ENCODE results near the gene PPM1M. TPM values are rescaled to one million over a fixed set of nuclear protein-coding genes. Genes with fewer than 3 reads are reported as not detected.

The PPM1M gene
- total RNA-seq: 0.65 and 0.99 TPM in 2 replicates

GRCh38 chr3:52245322-52246263 is at the start of gene PPM1M:
PPM1M (plus strand) TSS chr3:52245759; CDS start chr3:52245825, 66 bp downstream.

GRCh38 chr3:52197842-52198625 is 47.5 kb upstream of the PPM1M start, which contains the start of gene ALAS1:
ALAS1 (plus strand) TSS chr3:52198160; CDS start chr3:52199242, 1,082 bp downstream.

DNA sequence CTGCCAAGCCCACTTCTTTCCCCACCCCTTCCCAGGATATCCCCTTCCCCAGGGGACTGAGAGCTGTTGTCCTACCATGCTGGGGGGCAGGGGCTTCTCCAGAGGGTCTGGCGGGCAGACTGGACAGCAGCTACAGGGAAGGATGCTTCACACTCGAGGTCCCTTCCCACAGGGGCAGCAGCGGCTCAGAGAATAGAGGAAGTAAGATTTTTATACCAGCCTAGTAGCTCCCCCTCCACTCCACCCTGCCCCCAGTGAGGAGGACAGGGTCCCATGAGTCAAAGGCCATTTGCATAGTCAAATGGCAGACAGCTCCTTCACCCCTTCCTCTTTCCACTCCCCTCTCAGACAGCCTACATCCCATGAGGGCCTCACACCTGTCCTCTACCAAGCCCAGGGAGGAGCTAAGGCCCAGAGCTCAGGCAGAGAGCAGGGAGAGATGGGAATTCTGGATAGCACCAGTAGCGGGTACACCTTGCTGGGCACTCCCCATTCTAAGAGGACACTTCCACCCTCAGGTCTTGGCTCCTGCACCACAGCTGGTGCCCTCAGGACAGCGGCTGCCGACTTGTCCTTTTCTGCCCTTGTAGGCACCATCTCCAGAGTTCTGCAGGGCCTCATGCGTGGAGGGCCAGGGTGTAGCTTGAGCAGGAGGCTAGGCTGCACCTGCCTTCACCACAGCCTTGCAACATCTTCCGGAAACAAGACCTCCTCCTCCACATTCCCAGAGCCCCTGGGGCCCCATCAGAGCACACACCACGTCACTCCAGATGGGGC is 19.9 kb upstream of the PPM1M start, which contains the start of gene TLR9:
Gene TLR9, minus strand, starts transcription at position 194 of the 777 bp plus-strand sequence. Its CDS starts 116 bp downstream, at position 78.

DNA sequence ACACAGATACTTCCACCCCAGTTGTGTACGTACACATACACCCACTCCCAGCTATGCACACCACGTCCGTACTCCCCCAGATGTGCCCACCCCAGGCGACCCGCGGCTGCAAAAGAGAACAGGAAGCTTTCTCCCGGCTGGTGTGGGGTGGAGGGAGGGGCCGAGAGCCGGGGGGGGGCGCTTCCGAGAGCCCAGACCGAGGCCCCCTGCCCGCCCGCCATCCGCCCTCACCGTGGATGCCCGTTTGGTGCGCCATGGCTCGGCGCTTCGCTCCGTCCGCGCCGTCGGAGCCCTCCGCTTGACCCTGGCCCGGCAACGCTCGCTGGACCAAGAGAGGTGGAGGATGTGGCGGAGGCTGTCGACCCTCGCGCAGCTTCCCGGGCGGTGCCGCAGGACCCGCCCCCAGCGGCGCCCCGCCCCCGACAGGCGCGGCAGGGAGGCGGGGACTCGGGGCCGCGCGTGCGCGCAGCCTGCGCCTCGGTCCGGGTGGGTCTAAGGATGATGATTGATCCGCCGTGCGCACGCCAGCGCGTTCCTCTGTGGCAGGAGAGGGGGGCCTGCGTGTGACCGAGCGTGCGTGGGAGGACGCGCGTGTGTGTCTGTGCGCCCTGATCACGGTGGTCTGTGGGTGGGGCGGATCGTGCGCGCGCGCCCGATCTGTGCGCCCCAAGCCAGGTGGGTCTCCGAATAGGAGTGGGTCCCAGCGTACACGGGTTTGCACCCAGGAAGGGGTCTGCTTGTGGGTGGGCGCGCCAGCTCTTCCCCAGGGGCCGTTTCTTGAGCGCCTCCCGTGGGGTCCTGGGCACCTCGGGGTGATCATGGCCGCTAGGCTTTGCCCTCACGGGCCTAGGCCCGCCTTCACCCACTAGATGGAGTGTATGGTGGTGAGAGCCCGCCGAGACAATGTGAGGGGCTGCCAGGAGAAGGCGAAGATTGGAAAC is 6.5 kb upstream of the PPM1M start, which contains the start of gene TWF2:
Gene TWF2, minus strand, starts transcription at position 398 of the 941 bp plus-strand sequence. Its CDS starts 142 bp downstream, at position 256.

DNA sequence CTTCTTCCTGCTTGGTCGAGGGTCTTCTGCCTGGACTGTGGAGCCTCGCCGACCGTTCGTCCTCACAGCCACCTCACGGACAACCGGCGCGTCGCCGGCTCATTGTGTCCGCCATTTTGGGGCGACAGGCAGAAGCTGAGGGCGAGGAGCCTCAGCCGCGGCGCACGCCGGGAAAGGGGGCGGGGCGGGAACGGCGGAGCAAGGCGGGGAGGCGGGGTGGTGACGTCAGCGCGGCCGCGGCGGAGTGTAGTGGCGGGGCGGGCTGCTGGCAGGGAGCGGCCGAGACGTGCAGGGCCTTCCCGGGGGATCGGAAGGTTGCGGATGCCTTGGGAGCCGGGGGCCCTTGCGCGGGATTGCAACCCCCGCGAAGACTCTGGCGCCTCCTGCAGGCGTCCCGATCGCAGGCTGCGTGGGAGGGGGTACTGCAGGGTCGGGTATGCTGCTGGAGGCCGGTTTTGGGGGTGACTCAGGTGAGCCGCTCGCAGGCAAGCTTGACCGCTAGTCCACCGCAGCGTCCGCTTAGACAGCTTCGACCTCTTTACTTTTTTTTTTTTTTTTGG is 33.0 kb downstream of the PPM1M start, which contains the start of gene WDR82:
Gene WDR82, minus strand, starts transcription at position 140 of the 560 bp plus-strand sequence. CDS start 288 bp downstream, outside the sequence.

Other genes starting within 250 kb of the PPM1M start
- gene RPL29, start 249.9 kb upstream of the PPM1M start, total RNA-seq: 2,241 and 2,349 TPM in 2 replicates
- 66.7 and 107 TPM in 2 replicates for gene DUSP7, start 189.2 kb upstream of the PPM1M start, total RNA-seq
- gene POC1A, start 91.3 kb upstream of the PPM1M start, total RNA-seq: 10.4 and 10.6 TPM in 2 replicates
- gene ALAS1, start 47.6 kb upstream of the PPM1M start, total RNA-seq: 33.1 and 49.4 TPM in 2 replicates
- gene TLR9, start 20.1 kb upstream of the PPM1M start, total RNA-seq: 0.07 TPM in 1 of 2 replicates, not detected in the other
- 84.2 and 93.4 TPM in 2 replicates for gene TWF2, start 6.6 kb upstream of the PPM1M start, total RNA-seq
- 35.5 and 50.1 TPM in 2 replicates for gene WDR82, start 32.9 kb downstream of the PPM1M start, total RNA-seq
- 5.4 and 7.2 TPM in 2 replicates for gene GLYCTK, start 42.1 kb downstream of the PPM1M start, total RNA-seq
- gene DNAH1, start 70.6 kb downstream of the PPM1M start, total RNA-seq: 0.42 and 0.46 TPM in 2 replicates
- gene BAP1, start 164.2 kb downstream of the PPM1M start, total RNA-seq: 56.1 and 77.5 TPM in 2 replicates
- gene PHF7, start 164.9 kb downstream of the PPM1M start, total RNA-seq: 4.1 and 5.5 TPM in 2 replicates
- 0.21 and 0.79 TPM in 2 replicates for gene SEMA3G, start 199.3 kb downstream of the PPM1M start, total RNA-seq
- gene TNNC1, start 208.3 kb downstream of the PPM1M start, total RNA-seq: 0.23 and 0.85 TPM in 2 replicates
- 31.2 and 41.2 TPM in 2 replicates for gene NISCH, start 209.8 kb downstream of the PPM1M start, total RNA-seq
- gene STAB1, start 249.6 kb downstream of the PPM1M start, total RNA-seq: not detected in 2 replicates